COLO829 (cell line): ENCODE measurements around the gene ADAMTS8.
"Not testable (repeated sequence)": the region's sequence is repeated elsewhere in the genome, so short reads cannot be mapped to it uniquely, and the experiment has no call there.

Source experiments
- DNase-seq: peaks from one replicate; pipeline ENCODE4 v3.0.0; 2012; ENCODE audit warnings: low spot score

Gene ADAMTS8

GRCh38 chr11:130438401-130439159 is 10.2 kb upstream of the ADAMTS8 start:
- DNase-seq, result not testable (repeated sequence)

GRCh38 chr11:130437848-130438247 is 9.4 kb upstream of the ADAMTS8 start:
- DNase-seq, result no peak

- DNase-seq, result no peak
These were observed 7.8 kb upstream of the ADAMTS8 start for GRCh38 chr11:130436171-130436570.

- DNase-seq, result no peak
These were observed 7.3 kb upstream of the ADAMTS8 start for GRCh38 chr11:130435671-130436070.

- peak; percentile 70 for DNase-seq
These were observed 6.3 kb upstream of the ADAMTS8 start for GRCh38 chr11:130434521-130435223.

DNA sequence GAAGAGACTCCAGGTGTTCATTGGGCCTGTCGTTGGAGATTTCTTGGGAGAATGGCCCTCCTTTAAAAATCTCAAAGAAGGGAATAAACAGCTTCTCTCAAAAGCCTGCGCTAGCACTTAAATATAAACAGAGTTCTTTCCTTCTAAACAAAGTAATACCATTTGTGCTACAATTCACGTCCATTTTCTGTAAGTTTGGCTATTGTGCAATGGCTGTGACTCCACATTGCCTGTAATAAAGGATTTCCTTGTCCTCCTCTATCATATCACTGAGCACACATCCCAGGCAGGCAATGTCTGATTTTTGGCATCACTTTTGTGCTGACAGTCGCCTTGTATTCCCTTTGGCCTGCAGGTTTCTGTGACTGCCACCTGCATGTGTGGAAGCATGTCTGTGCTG is 4.9 kb upstream of the ADAMTS8 start:
- DNase-seq, result no peak

DNA sequence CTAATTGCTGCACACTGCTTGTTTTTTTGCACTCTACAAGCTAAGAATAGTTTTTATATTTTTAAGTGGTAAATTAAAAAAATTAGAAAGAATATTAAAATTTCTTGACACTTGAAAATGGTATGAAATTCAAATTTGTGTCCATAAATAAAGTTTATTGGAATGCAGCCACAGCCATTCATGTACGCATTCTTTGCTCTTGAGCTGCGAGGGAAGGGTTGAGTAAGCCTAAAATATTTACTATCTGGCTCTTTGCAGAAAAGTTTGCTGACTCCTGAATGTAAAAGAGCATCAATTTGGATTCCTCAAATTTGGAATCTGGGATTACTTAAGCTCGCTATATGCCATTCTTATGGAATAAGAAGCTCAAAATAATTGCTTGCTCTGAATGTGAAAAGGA is 3.4 kb upstream of the ADAMTS8 start:
- no peak for DNase-seq

DNA sequence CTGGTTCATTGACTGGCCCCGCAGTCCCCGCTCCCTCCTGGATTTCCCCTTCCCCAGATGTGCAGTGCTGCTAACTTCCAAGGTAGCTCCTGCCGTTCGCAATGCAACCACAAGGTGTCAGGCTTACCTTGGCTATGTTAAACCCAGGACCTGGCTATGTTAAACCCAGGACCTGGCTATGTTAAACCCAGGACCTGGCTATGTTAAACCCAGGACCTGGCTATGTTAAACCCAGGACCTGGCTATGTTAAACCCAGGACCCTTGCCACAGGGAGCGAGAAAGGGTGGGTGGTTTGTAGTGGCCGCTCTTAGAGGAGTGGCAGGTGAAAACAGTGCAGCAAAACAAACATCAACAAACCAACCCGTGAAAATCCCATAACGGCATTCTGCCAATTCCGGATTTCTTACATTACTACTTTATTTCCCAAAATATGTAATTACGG is 2.9 kb upstream of the ADAMTS8 start:
- peak; percentile 50 for DNase-seq

- no peak for DNase-seq
These were observed 1.6 kb upstream of the ADAMTS8 start for GRCh38 chr11:130429983-130430382.

DNA sequence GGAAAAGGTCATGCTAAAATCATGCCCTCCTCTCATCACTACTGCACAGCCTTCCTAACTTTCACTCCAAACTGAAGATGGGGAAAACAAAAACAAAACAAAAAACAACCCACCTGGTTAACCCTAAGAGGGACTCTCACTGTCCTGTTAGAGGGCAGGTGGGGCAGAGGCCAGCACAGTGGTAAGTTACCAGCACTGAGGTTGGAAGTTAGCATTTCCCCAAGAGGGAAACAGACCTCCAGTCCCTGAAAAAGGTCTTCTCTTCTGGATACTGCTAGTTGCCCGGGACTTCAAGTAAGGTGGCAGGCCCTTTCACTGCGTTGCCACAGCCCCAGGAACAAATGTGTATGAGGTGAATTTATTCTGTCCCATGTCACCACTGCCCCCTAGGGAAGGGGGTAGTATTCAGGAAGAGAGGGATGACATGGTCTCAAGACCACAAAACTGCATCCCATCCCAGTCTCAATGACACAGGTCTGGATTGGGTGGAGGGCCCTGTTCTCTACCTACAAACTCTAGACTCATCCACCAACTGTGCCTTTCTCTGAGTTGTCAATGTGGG is 792 bp upstream of the ADAMTS8 start:
- no peak for DNase-seq

DNA sequence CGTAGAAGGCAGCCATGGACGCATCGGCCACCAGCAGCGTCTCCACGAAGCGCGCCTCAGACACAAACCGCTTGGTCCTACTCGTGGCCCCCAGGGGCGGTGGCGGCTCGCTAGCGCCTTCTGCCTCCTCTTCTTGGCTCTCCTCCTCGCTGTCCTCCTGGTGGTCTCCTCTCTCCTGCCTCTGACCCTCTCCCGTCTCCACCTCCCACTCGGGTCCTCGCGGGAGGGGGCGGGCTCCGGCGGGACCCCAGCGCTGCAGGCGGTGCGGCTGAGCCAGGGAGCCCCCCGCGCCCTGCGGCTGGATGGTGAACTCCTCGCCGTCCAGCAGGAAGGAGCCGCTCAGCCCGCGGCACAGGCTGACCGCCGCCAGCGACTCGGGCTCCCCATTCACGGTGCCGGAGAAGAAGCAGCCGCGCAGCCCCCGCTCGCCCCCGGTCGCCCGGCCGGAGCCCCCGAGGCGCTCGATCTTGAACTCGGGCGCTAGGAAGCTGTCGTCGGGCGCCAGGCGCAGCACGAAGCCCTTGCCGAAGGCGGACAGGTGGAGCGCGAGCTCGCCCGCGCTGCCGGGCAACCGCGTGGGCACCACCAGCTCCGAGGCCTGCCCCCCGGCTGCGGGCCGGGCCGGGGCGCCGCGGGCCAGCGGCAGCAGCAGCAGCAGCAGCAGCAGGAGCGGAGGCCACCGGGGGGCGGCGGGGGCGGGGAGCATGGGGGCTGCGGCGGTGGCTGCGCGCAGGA is 661 bp downstream of the ADAMTS8 start:
- DNase-seq, result no peak

GRCh38 chr11:130426837-130427341 is 1.5 kb downstream of the ADAMTS8 start:
- DNase-seq, result no peak

GRCh38 chr11:130426223-130426836 is 2.1 kb downstream of the ADAMTS8 start:
- no peak for DNase-seq

DNA sequence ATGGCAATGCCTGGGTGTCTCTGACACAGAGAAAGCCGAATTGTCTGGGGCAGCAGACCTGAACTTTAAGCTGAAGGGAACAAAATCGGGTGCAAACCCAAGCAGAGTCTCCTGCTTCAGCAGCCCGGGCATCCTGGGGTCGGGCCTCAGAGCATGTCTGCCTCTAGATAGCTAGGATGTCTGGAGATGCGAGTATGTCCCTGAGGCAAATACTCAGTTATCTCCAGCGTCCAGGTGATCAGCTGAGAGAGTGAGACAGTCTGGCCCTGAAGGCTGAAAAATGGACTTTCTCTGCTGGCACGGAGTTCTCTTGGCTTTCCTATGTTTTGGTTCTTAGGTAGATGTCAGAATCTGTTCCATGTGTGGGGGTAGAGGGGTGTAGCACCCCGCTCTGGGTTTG is 3.3 kb downstream of the ADAMTS8 start:
- DNase-seq, result no peak

DNA sequence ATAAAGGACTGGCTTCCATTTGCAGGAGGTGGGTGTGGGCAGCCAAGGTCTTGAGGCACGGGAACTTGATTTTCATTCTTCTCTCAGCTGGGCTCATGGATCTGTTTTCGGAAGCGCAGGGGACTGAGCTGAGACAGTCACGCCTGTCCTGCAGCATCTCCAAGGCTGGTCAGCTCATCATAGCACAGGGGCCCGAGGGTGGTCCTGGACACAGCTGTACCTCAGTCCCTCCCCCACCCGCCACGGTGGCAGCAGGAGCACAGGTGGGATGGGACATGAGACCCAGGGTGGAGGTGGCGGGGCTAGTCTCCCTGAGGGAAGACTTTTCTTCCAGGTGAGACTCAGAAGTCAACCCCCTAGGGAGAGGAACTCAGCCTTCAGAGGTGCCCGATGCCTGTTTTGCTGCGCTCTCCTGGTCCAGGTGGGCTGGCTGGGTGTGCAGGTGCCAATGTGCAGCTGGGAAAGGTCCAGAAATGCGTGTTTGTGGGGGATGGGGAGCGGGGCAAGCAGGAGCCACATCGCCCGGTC is 3.7 kb downstream of the ADAMTS8 start:
- DNase-seq, result no peak

DNA sequence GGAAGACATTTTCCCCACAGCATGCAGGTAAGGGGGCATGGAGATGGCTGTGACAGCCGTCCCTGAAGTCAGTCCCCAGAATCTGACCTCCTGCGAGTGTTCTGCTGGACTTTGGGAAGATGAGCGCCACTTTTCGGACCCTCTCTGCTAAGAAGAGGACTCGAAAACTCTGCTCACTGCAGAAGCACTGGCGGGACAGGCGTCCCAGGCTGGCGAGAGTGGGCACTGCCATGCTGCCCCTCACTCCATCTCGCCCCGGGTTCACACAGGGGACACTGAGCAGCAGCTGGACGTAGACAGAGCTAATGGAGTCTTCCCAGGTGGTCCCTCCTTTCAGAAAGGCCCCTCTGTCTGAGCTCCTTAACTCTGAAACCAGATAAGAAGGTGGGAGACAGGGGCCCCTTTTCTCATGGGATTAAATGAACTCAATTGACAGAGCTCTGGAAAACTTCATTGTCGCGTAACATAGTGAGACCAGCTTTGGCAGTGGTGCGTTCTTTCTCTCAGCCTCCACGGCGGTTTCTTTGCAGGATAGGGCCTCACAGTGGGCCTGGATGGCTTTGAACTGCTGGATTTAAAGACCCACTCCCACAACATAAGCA is 4.8 kb downstream of the ADAMTS8 start:
- no peak for DNase-seq

DNA sequence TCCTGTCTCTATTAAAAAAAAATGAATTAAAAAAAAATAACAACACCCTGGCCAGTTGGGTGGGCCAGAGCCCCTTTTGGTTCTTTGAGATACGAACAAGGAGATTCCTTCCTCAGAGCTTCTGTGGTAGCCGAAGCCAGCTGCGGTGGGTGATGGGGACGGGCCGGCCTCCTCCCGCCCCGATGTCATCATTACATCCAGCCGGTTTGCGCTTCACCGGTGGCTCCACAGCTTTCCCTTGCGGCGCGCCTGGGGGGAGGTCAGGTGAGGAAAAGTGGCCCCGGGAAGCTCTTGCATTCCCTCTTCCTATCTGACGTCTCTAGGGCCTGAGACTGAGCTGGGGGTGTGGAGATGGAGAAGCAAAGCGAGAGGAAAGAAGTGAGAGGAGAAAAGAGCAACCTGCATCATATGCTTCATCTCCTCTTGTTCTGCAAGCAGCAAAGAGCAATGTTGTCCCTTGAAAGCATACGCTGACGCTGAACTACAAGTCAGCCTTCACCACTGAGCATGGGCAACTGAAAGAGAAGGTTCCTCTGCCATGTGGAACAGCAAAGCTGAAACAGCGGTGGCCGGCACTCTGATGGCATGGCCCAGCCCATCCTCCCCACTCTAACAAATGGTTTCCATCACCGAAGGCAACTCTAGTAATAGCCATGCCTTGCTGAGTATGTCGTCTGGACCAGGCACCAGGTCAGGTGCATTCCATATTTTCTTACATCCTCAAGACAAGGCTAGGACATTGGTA is 6.0 kb downstream of the ADAMTS8 start:
- DNase-seq, result no peak

GRCh38 chr11:130421697-130422096 is 6.7 kb downstream of the ADAMTS8 start:
- no peak for DNase-seq

DNA sequence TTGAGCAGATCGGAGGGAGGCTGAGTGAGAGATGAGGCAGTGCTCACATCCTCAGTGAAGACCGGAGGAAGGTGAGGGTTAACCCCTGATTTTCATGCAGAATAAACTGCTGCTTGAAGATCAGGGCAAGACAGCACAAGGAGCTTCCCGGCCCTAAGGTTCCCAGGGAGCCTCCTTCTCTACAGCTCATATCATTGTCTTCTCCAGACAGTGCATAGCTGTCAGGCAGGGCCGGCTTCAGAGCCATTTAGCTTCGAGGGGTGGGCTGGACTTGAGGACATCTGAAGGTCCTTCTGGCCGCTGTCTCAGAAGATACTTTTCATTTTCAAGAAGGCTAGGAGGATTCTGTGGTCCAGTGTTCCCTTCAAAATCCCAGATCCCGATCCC is 7.2 kb downstream of the ADAMTS8 start:
- no peak for DNase-seq

GRCh38 chr11:130420478-130421198 is 7.8 kb downstream of the ADAMTS8 start:
- DNase-seq, result no peak
